HG02571 (cell line): Measurements from ENCODE around the gene PLEKHN1.

Source experiments
- ATAC-seq: cut with Tn5 transposase; IDR thresholded peaks from one replicate; pipeline ENCODE4 v1.9.1; 2021; ENCODE audit warnings: mild to moderate bottlenecking, moderate library complexity; ENCODE audit not compliant: unreplicated experiment

The PLEKHN1 gene

GRCh38 chr1:929712-930632 lies 36.3 kb upstream of the PLEKHN1 start:
- no peak for ATAC-seq

- ATAC-seq: no peak
Observed at GRCh38 chr1:930633-931138, 35.6 kb upstream of the PLEKHN1 start.

- no peak for ATAC-seq
Observed at GRCh38 chr1:931380-932172, 34.7 kb upstream of the PLEKHN1 start.

- no peak for ATAC-seq
Observed at GRCh38 chr1:932173-932510, 34.1 kb upstream of the PLEKHN1 start.

- ATAC-seq: no peak
Observed at GRCh38 chr1:932776-933602, 33.3 kb upstream of the PLEKHN1 start.

GRCh38 chr1:933603-933940 lies 32.7 kb upstream of the PLEKHN1 start:
- ATAC-seq: no peak

GRCh38 chr1:934991-935750 lies 31.1 kb upstream of the PLEKHN1 start:
- no peak for ATAC-seq

GRCh38 chr1:935751-936231 lies 30.5 kb upstream of the PLEKHN1 start:
- no peak for ATAC-seq

- no peak for ATAC-seq
Observed at GRCh38 chr1:936348-937264, 29.7 kb upstream of the PLEKHN1 start.

GRCh38 chr1:937521-937920 lies 28.8 kb upstream of the PLEKHN1 start:
- ATAC-seq: no peak

GRCh38 chr1:938088-938683 lies 28.1 kb upstream of the PLEKHN1 start:
- no peak for ATAC-seq

- no peak for ATAC-seq
Observed at GRCh38 chr1:938711-939489, 27.4 kb upstream of the PLEKHN1 start.

- ATAC-seq: no peak
Observed at GRCh38 chr1:939511-940106, 26.7 kb upstream of the PLEKHN1 start.

GRCh38 chr1:940107-941014 lies 25.9 kb upstream of the PLEKHN1 start:
- ATAC-seq: no peak

GRCh38 chr1:941015-941587 lies 25.2 kb upstream of the PLEKHN1 start:
- ATAC-seq: no peak
